ENCODE measurements around the gene MAFB. TPM values are rescaled to one million over a fixed set of nuclear protein-coding genes. Genes with fewer than 3 reads are reported as not detected.

Gene MAFB
- total RNA-seq, 1 donor from 2014 or later: 1.3 TPM

- TF ChIP-seq, protein P1, sequence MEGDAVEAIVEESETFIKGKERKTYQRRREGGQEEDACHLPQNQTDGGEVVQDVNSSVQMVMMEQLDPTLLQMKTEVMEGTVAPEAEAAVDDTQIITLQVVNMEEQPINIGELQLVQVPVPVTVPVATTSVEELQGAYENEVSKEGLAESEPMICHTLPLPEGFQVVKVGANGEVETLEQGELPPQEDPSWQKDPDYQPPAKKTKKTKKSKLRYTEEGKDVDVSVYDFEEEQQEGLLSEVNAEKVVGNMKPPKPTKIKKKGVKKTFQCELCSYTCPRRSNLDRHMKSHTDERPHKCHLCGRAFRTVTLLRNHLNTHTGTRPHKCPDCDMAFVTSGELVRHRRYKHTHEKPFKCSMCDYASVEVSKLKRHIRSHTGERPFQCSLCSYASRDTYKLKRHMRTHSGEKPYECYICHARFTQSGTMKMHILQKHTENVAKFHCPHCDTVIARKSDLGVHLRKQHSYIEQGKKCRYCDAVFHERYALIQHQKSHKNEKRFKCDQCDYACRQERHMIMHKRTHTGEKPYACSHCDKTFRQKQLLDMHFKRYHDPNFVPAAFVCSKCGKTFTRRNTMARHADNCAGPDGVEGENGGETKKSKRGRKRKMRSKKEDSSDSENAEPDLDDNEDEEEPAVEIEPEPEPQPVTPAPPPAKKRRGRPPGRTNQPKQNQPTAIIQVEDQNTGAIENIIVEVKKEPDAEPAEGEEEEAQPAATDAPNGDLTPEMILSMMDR (IDR thresholded peaks at IDR 0.05; ENCODE audit: insufficient read depth, low read length, severe bottlenecking): peak; percentile 9
- Histone ChIP-seq H3K27me3 (ENCODE audit: control insufficient read depth, insufficient read depth, low read length) (peaks cover 42% of the 10 kb centered on the region), H3K4me3 (ENCODE audit: low read depth, low read length) (peak overlapping the region; percentile 50), H3K36me3 (ENCODE audit: control insufficient read depth, insufficient read depth, low read length) (no peaks in the 10 kb centered on the region)
- no peak for FAIRE-seq
- DNase-seq (ENCODE audit: low read depth): peak; percentile 41
Measured at GRCh38 chr20:40687384-40688128, 1.5 kb downstream of the MAFB start.

- H3K27me3 ChIP-seq (ENCODE audit: control insufficient read depth, insufficient read depth, low read length): peaks cover 37% of the 10 kb centered on the region
- FAIRE-seq: no peak
Measured at GRCh38 chr20:40686893-40687292, 2.1 kb downstream of the MAFB start.

GRCh38 chr20:40686434-40686882 is 2.6 kb downstream of the MAFB start:
- FAIRE-seq: no peak
- DNase-seq (ENCODE audit: low read depth): no peak
- no peaks in the 10 kb centered on the region for H3K36me3 ChIP-seq (ENCODE audit: control insufficient read depth, insufficient read depth, low read length)
- no peak overlapping the region for H3K4me3 ChIP-seq (ENCODE audit: low read depth, low read length)
- TF ChIP-seq, protein P1 (IDR thresholded peaks at IDR 0.05; ENCODE audit: insufficient read depth, low read length, severe bottlenecking): no peak
- H3K27me3 ChIP-seq (ENCODE audit: control insufficient read depth, insufficient read depth, low read length): peaks cover 33% of the 10 kb centered on the region

More at GRCh38 chr20:40686893-40687292, 2.1 kb downstream of the MAFB start:
- no peak for DNase-seq (ENCODE audit: low read depth)
- TF ChIP-seq, protein P1 (IDR thresholded peaks at IDR 0.05; ENCODE audit: insufficient read depth, low read length, severe bottlenecking): no peak
- Histone ChIP-seq H3K4me3 (ENCODE audit: low read depth, low read length) (peak overlapping the region; percentile 50), H3K36me3 (ENCODE audit: control insufficient read depth, insufficient read depth, low read length) (no peaks in the 10 kb centered on the region)

- Histone ChIP-seq H3K27me3 (ENCODE audit: control insufficient read depth, insufficient read depth, low read length) (peaks cover 25% of the 10 kb centered on the region), H3K4me3 (ENCODE audit: low read depth, low read length) (no peak overlapping the region), H3K36me3 (ENCODE audit: control insufficient read depth, insufficient read depth, low read length) (no peaks in the 10 kb centered on the region)
- TF ChIP-seq, protein P1 (IDR thresholded peaks at IDR 0.05; ENCODE audit: insufficient read depth, low read length, severe bottlenecking): no peak
- DNase-seq (ENCODE audit: low read depth): no peak
- FAIRE-seq: no peak
Measured at GRCh38 chr20:40685349-40685748, 3.7 kb downstream of the MAFB start.

DNA sequence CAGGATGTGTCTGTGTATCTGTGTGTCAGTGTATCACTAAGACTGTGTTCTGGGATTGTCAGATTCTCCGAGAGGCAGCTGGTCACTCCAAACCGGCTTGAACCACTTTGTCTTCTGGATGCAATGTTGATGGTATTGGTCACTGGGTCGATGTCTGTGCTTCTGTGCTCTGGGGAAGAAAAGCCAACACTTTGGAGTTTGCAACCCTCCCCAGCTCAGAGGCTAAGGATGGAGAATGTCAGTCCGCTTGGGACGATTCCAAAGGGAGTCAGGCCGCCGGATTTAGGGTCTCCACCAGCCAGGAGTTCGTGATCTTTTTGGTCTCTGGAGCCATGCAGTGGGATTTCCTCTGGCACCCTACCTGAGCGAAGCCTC is 5.2 kb downstream of the MAFB start:
- TF ChIP-seq, protein P1 (IDR thresholded peaks at IDR 0.05; ENCODE audit: insufficient read depth, low read length, severe bottlenecking): no peak
- H3K4me3 ChIP-seq (ENCODE audit: low read depth, low read length): no peak overlapping the region
- no peaks in the 10 kb centered on the region for H3K36me3 ChIP-seq (ENCODE audit: control insufficient read depth, insufficient read depth, low read length)
- FAIRE-seq (no peak), DNase-seq (ENCODE audit: low read depth) (no peak)
- H3K27me3 ChIP-seq (ENCODE audit: control insufficient read depth, insufficient read depth, low read length): peaks cover 26% of the 10 kb centered on the region

Data from bronchial epithelial cell (primary cell).